Posterior cingulate gyrus (tissue), 11 donors: Measurements from ENCODE around the gene FAS.

Experiments used
- DNase-seq, 10 donors: peaks; one replicate each; pipeline versions ENCODE4 v3.0.0 to v3.0.0-alpha.2; 2020 to 2021; ENCODE audit warnings: mixed read lengths in 3 of 10
- intact Hi-C: fragments of 100-400 bp; cut with DNase I; formaldehyde crosslinking; loops from one replicate; pipeline ENCODE4 v1.15.1; 2023

Gene FAS

DNA sequence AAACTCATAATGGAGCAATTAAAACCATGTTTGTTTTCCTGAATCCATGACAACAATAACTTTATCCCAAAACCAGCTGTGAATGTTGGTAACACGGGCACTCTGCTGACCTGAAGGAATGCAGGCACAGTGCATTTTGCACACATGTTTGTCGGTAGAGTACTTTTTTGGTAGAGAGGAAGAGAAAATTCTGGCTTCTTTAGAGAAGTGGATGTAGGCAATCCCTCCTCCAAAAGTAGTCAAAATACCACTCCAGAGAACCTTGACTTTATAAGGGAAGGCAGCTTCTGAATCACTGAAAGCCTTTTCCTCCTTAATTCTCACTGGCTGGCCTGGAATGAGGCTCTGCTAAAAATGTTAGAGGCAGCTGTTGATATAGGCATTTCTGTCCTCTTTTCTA lies 22.2 kb upstream of the FAS start:
- no peak for DNase-seq
- intact Hi-C loops, result no loop called here

DNA sequence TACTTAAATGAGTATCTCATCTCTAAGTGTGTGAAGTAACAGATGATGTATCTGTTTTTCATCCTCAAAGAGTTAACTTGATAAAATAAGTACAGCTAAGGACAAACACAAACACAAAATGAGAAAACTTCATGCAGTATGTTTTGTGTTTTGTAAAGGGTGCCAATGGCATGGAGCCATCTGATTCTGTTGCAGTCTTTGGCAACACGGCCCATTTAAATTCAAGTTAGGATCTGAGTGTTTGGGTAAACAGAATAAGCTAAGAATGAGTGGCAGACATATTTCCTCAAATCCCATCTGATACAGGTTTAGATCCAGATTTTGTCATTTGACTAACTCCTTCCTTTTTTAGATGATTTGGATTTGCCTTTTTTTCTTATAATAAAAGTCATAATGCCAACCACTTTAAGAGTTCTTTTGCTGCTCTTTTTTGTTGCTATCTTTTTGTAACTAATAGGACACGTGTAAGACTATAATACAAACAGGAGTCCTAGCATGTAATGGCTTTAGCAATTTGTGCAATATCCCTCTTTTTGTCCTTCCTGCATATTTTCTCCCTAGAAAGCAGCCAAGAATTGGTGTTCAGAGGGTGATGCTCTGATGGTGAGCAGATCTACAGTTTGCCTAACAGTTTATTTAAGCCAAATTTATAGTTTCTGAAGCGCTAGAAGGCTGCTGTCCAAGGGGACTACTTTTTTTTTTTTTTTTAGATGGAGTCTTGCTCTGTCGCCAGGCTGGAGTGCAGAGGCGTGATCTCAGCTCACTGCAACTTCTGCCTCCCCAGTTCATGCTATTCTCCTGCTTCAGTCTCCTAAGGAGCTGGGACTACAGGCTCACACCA lies 19.2 kb upstream of the FAS start:
- intact Hi-C loops, result no loop called here
- DNase-seq, result peak in 1 of 10 donors; percentile 68

DNA sequence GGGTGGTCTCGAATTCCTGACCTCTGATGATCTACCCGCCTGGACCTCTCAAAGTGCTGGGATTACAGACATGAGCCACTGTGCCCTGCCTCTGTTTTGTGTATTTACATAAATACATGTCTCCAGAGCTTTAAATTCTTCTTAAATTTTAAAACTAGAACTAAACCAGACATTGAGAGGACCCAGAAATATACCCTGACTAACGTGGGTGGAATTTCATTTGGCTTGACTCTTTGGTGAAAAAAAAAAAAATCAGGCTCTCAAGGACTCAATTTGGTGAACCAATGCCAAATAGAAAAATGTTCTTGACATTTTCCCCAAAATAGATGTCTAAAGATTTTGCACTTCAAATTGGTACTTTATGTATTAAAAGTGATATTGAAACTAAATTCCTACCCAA lies 16.6 kb upstream of the FAS start:
- DNase-seq, result no peak
- intact Hi-C loops, result no loop called here

DNA sequence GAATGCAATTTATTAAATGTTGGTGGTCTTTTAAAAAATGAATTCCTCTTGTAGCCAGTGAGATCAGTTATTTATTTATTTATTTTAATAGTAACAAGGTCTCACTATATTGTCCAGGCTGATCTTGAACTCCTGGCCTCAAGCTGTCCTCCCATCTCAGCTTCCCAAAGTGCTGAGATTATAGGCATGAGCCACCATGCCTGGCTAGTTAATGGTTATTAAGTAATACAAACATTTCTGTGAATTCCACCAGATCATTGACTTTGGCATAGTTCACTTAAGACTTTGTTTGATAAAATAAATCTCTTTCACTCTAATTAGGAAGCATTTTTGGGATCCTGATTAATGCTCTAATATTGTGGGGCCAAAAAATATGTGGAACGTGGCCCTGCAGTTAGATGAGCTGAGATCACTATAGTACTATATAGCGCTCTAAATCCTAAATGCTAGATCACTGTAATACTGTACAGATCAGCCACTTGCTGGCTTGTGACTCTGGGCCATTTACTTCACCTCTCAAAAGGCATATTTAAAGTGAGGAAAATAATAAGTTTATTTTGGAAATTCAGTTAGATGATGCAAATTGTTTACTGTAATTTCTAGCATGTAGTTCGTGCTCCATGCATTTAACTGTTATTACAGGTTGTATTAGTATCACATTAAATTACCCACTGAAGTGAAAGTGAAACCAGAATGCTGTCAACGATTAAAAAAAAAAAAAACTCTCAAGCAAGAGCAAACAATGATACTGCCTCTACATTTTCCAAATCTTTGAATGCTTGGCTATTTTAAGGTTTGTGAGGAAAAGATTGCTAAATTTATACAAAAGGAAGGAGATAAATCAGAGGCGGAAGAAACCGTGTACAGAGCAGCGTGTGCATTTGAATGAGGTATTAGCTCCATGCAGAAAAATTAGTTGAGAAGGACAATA lies 15.9 kb upstream of the FAS start:
- intact Hi-C loops, result no loop called here
- DNase-seq, result no peak

DNA sequence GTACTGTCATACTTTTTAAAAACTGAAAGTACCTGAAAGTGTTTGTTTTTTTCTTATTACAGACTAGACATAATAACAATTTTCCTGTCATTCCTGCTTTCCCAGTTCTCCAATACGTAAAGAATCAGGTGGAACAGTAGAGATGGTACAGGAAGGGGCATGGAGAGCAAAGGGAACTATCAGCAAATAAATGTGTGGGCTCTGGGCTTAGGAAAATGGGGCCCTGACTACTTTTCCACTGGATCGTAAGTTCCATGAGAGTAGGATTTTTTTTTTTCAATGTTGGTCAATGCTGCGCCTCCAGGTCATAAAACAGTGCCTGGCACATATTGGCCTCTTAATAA lies 15.2 kb upstream of the FAS start:
- no peak for DNase-seq
- intact Hi-C loops, result no loop called here

DNA sequence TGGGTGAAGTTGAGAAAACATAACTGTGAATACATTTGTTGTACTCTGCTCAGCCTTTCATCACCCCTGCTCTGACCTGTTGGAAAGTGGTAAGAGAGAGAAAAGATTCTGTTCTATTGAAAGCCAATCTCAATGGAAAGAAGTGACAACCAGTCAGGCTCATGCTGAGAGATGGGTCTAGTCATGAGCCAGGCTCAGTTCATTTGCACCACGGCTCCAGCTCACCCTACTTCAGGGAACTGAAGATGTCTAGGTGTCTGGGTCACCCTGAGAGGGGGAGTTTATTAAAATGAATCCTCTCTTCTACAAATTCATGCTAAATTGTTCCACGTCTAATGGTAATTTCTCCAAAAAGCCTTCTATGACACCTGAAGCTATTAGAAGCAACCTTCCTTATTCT lies 12.1 kb upstream of the FAS start:
- intact Hi-C loops, result no loop called here
- DNase-seq, result no peak

DNA sequence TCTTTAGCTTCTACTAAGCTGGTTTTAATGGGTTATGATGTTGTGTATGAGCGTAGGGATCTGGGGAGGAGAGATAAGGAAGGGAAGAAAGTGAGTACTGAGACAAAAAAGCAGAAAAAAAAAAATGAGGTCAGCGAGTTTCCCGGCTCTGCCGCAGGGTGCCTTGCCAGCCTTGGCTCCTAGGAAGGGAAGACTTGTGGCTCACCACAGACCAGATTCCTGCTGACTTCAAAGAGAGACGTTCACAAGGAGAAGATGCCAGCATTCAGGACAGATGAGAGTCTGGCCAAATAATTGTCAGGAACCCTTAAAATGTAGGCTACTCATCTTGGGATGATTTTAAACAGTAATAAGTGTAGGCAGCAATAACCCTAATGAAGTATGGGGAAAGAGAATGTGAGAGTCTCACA lies 11.4 kb upstream of the FAS start:
- intact Hi-C loops, result no loop called here
- DNase-seq, result peak in 4 of 10 donors; percentile 13 to 91 (median 44)

DNA sequence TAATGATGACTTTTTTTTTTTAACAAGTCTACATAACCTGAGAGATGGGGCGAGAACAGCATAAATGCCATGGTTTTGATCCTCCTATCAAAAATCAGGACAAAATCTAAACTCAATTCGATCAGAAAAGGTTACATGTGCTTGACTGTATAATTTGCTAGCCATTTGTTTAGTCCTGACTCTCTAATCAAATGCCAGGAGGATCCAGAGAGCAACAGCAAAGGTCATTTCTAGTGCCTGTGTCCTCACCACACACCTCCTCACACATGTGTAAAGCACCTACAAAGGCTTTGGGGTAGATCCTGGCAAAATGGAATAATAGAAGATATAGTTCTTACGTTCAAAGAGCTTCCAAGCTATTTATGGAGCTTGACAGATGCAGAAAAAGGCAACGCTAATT lies 11.0 kb upstream of the FAS start:
- no peak for DNase-seq
- intact Hi-C loops, result no loop called here

DNA sequence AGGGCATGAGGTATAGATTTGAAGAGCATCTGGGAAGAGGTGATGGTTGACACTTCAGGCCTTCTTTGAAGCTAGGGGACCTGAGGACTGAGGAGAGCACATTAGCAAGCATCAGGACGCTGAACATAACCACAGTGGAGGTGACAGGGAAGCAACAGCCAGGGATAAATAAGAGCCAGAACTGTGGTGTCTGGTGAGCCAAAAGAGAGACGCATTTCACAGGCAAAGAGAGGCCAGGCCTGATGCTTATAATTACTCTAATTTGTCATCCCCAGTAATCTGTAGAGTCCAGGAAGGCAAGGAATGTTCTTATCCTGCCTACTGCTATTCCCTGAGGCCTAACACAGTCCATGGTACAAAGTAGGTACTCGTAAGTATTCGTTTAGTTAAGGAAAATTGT lies 10.4 kb upstream of the FAS start:
- intact Hi-C loops, result no loop called here

DNA sequence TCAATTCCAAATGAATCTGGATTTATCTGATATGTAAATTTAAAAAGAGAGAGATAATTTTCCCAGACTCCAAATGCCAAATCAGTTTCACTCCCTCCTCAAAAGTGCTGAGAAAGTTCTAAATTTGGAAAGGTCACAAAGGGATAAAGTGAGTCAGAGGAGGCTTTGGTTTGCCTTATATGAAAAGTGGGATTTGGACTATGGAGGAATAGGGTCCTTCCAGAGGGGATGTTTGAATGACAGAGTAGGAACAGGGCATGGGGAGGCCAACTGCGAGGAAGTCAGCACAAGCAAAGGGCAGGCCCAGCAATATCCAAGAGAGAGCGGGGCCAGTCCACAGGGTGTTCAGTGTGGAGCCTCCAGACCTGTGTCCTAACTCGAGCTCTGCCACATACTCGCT lies 9.8 kb upstream of the FAS start:
- DNase-seq, result no peak
- intact Hi-C loops, result no loop called here

More for the DNA sequence above, 10.4 kb upstream of the FAS start:
- DNase-seq, result no peak

DNA sequence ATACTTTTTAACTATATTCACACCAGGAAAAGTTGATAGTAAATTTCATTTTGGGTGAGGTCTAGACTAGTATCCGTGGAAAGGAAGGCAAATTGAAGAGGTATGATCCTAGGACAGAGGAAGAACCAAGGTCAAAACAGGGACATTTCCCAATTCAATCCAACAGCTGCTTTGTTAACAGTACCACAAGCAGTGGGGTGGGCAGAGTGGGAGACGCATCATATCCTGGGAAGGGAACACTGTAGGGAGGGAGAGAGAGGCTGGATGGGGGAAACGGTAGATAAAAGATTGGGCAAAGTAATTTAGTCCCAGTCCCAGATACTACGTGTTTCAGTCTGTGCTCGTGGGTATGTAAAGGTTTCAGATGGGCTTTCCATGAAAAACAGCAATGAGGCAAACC lies 9.2 kb upstream of the FAS start:
- intact Hi-C loops, result no loop called here
- no peak for DNase-seq

DNA sequence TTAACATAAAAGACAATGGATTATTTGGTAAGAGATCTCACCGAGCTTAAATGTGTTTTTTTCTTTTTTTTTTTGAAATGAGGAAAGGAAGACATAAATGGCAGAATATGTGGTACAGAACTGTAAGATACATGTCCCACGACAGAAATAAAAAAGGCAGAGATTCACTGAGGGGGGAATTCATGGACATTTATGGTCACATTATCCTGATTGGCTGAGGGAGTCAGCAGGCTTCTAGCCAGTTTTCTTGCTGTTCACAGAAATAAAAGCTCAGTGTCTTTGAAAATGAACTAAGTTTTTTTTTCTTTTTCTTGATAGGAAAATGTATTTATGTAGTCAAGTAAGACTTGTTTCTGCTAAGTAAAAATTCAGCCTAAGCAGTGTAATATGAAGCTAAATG lies 8.2 kb upstream of the FAS start:
- no peak for DNase-seq
- intact Hi-C loops, result no loop called here

DNA sequence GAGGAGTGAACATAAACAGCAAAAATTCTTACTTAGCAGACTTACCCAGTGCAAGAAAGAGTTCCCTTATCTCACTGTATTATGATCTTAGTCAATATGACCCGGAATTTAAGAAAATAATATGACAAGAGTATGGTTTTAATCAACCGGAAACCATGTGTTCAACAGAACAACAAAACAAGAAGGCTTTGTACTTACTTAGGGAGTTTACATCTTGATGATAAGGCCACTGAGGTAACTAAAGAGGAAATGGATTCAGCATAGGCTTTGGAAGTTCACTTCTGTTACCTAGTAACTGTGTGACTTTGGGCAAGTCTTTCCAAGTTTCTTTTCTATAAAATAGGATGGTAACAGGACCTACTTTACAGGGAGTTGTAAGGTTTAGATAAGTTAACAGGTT lies 7.4 kb upstream of the FAS start:
- intact Hi-C loops, result no loop called here
- DNase-seq, result no peak

DNA sequence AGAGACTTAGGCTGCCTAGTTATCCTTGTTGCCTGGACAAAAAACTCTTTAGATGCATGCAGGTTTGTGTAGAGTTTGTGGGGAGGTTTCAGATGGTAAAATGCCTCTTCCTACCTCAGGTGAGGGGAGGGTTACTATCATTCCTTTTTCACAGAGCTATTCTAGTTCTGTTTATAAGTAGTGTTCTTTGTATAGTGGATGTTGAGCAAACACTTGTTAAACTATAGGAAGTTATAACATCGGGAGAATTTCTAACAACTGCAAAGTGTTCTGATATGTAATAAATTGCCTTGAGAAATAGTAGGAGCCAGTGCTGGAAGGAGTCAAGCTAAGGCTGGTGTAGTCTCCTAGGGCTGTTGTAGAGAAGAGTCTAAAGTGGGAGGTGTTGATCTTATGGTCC lies 6.7 kb upstream of the FAS start:
- DNase-seq, result no peak
- intact Hi-C loops, result no loop called here

DNA sequence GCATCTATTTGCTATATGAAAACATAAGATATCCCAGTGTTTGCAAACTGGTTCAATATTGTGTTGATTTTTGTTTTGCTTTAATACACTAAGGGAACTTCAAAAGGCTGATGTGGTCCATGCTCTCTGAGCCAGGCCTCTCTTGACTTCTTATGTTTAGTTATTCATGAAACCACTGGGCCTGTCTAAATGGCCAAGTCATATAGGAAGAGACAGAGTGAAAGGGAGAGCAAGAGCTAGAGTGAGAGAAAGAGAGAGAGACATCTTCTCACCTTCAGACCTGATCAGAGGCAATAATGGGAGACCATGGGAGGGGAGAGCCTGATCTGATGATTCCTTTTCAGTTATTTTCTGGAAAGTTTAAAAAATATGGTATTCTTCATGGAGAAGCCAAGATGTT lies 6.1 kb upstream of the FAS start:
- intact Hi-C loops, result no loop called here

DNA sequence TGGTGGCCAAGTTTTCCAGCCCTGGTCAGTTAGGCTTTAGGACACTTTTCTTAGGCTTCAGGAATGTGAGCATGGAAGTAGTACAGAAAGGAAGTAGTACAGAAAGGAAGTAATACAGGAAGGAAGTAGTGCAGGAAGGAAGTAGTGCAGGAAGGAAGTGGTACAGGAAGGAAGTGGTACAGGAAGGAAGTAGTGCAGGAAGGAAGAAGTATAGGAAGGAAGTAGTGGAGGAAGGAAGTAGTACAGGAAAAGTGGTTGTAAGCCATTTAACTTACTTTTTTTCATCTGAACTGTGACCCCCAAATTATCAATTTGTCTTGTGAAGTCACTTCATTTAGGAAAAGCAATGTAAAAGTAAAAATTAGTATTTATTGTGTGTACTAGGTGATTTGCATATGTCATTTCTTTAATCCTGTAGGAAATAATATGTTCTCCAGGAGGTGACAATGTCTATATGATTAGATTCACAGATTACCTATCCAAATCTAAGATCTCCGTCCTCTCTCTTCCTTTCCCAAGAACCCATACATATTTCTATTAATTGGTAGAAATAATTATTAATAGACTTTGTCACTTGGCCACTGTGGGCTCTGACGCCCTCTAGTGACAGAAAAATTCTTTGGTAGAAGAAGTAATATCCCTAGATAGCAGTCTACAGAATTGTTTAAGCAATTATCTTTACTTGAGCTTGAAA lies 3.9 kb upstream of the FAS start:
- DNase-seq, result peak in 2 of 10 donors; percentile 11 to 26
- intact Hi-C loops, result no loop called here

More for the DNA sequence above, 6.1 kb upstream of the FAS start:
- no peak for DNase-seq

DNA sequence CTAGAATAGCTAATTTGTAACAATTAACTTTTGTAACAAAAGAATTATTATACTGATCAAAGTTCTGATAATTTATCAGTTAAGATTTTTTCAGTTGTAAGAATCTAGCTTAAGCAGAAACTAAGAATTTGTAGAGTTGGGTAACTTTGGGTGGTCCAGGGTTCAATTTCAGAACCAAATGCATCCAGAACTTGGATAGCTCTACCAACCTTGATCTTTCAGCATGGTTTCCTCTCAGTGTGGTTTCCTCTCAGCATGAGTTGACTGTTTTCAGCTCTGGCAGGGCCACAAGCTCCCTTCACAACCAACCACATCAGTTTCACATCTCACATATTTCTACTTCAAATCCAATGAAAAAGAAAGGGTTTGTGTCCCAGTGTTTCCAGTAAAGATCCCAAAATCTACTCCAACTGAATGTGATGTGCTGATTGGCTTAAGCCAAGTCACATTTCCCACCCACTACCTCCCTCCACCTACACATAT lies 3.3 kb upstream of the FAS start:
- intact Hi-C loops, result no loop called here
- no peak for DNase-seq

DNA sequence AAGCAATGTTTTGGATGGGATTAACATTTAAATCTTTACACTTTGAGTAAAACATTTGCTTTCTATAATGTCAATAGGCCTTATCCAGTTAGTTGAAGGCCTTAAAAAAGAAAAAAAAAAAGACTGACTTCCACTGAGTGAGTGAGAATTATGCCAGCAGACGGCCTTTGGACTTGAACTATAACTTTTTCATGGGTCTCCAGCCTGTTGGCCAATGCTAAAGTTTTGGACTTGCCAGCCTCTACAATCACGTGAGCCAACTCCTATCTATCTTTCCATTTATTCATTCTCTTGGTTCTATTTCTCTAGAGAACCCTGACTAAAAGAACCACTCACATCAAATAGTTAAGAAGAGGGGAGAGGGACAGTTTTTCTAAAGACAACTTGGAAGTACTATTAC lies 2.8 kb upstream of the FAS start:
- DNase-seq, result no peak
- intact Hi-C loops, result no loop called here

DNA sequence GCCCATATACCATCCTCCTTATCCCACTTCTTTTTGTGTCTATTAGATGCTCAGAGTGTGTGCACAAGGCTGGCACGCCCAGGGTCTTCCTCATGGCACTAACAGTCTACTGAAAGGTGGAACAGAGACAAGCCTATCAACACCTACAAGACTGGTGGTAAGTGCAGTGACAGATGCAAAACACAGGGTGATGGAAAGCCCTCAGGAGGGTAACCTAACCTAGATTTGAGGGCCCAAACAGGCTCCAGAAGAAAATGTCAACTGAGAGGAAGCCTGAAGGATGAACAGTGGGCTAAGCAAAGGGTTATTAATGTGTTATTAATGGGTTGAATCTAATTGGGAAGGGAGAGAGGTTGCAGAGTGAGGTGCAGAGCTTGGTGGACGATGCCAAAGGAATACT lies 1.2 kb upstream of the FAS start:
- no peak for DNase-seq
- intact Hi-C loops, result loop anchor here (1.0 kb wide), 1 partner anchor 56 kb away; no protein-coding TSS in a partner anchor

DNA sequence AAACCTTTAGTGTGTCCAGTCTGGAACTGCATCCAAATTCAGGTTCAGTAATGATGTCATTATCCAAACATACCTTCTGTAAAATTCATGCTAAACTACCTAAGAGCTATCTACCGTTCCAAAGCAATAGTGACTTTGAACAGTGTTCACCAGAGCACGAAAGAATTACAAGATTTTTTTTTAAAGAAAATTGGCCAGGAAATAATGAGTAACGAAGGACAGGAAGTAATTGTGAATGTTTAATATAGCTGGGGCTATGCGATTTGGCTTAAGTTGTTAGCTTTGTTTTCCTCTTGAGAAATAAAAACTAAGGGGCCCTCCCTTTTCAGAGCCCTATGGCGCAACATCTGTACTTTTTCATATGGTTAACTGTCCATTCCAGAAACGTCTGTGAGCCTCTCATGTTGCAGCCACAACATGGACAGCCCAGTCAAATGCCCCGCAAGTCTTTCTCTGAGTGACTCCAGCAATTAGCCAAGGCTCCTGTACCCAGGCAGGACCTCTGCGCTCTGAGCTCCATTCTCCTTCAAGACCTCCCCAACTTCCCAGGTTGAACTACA lies 694 bp upstream of the FAS start:
- intact Hi-C loops, result loop anchor here (1.0 kb wide), 1 partner anchor 57 kb away; no protein-coding TSS in a partner anchor
- DNase-seq, result no peak
